ENCODE results near the gene ANXA4. TPM values are rescaled to one million over a fixed set of nuclear protein-coding genes. Genes with fewer than 3 reads are reported as not detected.

ANXA4 gene
- total RNA-seq, 1 experiment from 2014 or later: 183 TPM

DNA sequence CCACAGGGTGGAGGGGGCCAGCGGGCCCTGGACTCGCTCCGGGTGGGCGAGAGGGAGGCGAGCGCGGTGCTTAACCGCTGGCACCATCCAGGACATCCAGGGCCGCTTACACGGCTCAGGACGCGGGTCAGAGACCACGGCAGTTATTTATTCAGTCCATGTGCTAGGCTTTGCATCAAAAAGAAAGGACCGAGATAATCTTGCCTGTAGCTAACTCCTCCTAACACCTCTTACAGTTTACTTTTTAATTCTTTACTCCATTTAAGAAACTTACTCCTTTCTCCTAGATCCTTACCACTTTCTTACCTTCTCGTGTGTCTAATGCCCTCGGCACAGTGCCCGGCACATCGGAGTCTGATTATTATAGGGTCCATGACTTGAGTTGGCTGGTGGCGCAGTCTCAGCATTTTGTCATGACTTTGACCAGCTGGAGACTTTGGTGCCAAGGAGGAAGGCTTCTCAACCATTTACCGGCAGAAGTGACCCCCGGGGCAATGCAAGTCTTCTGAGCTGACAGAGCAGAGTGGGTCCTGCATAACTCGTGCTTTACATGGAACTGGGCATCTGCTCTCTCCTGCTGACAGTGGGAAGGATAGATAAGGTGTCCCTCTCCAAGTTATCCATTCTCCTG, 503 bp downstream of the ANXA4 start:
- peaks cover 29% of the 10 kb centered on the region for H3K4me1 ChIP-seq (ENCODE audit: control insufficient read depth, insufficient read depth, low read length)
- intact Hi-C loops (cut with micrococcal nuclease; ENCODE audit: unreplicated experiment): no loop called here
- CTCF ChIA-PET: interaction anchor here (0.6 kb wide), 1 partner anchor 155 kb away, joined by 3 read pairs; no protein-coding TSS in a partner anchor
- H3K9me3 ChIP-seq (ENCODE audit: control insufficient read depth, insufficient read depth, low read depth, low read length): no peaks in the 10 kb centered on the region
- BruUV-seq (replicated peaks): no TSS peak
- TF ChIP-seq, protein P1, sequence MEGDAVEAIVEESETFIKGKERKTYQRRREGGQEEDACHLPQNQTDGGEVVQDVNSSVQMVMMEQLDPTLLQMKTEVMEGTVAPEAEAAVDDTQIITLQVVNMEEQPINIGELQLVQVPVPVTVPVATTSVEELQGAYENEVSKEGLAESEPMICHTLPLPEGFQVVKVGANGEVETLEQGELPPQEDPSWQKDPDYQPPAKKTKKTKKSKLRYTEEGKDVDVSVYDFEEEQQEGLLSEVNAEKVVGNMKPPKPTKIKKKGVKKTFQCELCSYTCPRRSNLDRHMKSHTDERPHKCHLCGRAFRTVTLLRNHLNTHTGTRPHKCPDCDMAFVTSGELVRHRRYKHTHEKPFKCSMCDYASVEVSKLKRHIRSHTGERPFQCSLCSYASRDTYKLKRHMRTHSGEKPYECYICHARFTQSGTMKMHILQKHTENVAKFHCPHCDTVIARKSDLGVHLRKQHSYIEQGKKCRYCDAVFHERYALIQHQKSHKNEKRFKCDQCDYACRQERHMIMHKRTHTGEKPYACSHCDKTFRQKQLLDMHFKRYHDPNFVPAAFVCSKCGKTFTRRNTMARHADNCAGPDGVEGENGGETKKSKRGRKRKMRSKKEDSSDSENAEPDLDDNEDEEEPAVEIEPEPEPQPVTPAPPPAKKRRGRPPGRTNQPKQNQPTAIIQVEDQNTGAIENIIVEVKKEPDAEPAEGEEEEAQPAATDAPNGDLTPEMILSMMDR (IDR thresholded peaks at IDR 0.05): no peak
- no peak for TF ChIP-seq TCF7L2 (IDR thresholded peaks at IDR 0.05; ENCODE audit: low read depth, low read length)
- TF ChIP-seq, protein P2, sequence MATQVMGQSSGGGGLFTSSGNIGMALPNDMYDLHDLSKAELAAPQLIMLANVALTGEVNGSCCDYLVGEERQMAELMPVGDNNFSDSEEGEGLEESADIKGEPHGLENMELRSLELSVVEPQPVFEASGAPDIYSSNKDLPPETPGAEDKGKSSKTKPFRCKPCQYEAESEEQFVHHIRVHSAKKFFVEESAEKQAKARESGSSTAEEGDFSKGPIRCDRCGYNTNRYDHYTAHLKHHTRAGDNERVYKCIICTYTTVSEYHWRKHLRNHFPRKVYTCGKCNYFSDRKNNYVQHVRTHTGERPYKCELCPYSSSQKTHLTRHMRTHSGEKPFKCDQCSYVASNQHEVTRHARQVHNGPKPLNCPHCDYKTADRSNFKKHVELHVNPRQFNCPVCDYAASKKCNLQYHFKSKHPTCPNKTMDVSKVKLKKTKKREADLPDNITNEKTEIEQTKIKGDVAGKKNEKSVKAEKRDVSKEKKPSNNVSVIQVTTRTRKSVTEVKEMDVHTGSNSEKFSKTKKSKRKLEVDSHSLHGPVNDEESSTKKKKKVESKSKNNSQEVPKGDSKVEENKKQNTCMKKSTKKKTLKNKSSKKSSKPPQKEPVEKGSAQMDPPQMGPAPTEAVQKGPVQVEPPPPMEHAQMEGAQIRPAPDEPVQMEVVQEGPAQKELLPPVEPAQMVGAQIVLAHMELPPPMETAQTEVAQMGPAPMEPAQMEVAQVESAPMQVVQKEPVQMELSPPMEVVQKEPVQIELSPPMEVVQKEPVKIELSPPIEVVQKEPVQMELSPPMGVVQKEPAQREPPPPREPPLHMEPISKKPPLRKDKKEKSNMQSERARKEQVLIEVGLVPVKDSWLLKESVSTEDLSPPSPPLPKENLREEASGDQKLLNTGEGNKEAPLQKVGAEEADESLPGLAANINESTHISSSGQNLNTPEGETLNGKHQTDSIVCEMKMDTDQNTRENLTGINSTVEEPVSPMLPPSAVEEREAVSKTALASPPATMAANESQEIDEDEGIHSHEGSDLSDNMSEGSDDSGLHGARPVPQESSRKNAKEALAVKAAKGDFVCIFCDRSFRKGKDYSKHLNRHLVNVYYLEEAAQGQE (IDR thresholded peaks at IDR 0.05; ENCODE audit: insufficient read depth in 1 of 2, low read depth in 2 of 2, low read length in 1 of 2): no peak
- peak overlapping the region; percentile 82 to 95 for H3K4me3 ChIP-seq (ENCODE audit: low read depth in 2 of 2, low read length in 2 of 2)
- H3K36me3 ChIP-seq (ENCODE audit: control insufficient read depth, insufficient read depth, low read length): no peaks in the 10 kb centered on the region
- no peak for DNase-seq (ENCODE audit: low read depth, low spot score)
- peak; percentile 57 for ATAC-seq
- no peaks in the 10 kb centered on the region for H3K27me3 ChIP-seq (ENCODE audit: control insufficient read depth, insufficient read depth, low read length)
- in situ Hi-C loops (cut with HindIII; ENCODE audit: low pct_unique_long_range_greater_than_20kb, low sequenced_read_pairs): no loop called here
- peak overlapping the region; percentile 98 for H3K27ac ChIP-seq (ENCODE audit: low read length)
- POLR2A ChIA-PET: interaction anchor here (0.6 to 1.0 kb wide), 2 partner anchors 47 to 84 kb away, joined by 3 read pairs; no protein-coding TSS in a partner anchor

DNA sequence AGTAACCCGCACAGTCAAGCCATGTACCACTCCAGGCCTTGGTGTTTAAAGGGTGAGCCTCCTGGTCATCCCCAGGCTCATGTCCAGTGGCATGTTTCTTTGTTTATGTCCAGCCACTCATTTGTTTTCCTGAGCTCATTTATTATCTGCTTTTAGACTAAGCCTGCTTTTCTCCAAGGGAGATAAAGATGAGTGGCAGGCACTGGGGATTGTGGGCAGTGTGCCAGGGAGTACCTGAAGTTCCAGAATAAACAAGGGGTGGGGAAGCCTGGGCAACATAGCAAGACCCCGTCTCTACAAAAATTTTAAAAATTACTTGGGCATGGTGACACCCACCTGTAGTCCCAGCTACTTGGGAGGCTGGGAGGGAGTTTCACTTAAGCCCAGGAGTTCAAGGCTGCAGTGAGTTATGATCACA, 1.9 kb downstream of the ANXA4 start:
- no peak for ATAC-seq

More for the DNA sequence above, 1.9 kb downstream of the ANXA4 start:
- Histone ChIP-seq H3K9me3 (ENCODE audit: control insufficient read depth, insufficient read depth, low read depth, low read length) (no peaks in the 10 kb centered on the region), H3K36me3 (ENCODE audit: control insufficient read depth, insufficient read depth, low read length) (no peaks in the 10 kb centered on the region), H3K27me3 (ENCODE audit: control insufficient read depth, insufficient read depth, low read length) (no peaks in the 10 kb centered on the region), H3K27ac (ENCODE audit: low read length) (no peak overlapping the region), H3K4me3 (ENCODE audit: low read depth in 2 of 2, low read length in 2 of 2) (no peak overlapping the region), H3K4me1 (ENCODE audit: control insufficient read depth, insufficient read depth, low read length) (peaks cover 29% of the 10 kb centered on the region)
- POLR2A ChIA-PET: no interaction called here
- CTCF ChIA-PET: interaction anchor here (0.6 kb wide), 1 partner anchor 73 kb away, joined by 3 read pairs; no protein-coding TSS in a partner anchor
- intact Hi-C loops (cut with micrococcal nuclease; ENCODE audit: unreplicated experiment): no loop called here
- no peak for DNase-seq (ENCODE audit: low read depth, low spot score)
- TF ChIP-seq, protein P2 (IDR thresholded peaks at IDR 0.05; ENCODE audit: insufficient read depth in 1 of 2, low read depth in 2 of 2, low read length in 1 of 2): no peak
- TF ChIP-seq POLR2AphosphoS5 (IDR thresholded peaks at IDR 0.05; ENCODE audit: low read depth, low read length) (no peak), SIN3A (IDR thresholded peaks at IDR 0.05; ENCODE audit: borderline replicate concordance, insufficient read depth, low read depth, low read length) (no peak), TCF7L2 (IDR thresholded peaks at IDR 0.05; ENCODE audit: low read depth, low read length) (no peak)
- TF ChIP-seq, protein P1 (IDR thresholded peaks at IDR 0.05): no peak
- in situ Hi-C loops (cut with HindIII; ENCODE audit: low pct_unique_long_range_greater_than_20kb, low sequenced_read_pairs): no loop called here
- no TSS peak for BruUV-seq (replicated peaks)

All from Panc1 (cell line).